Measurements from ENCODE around the gene CYP46A1.

DNA sequence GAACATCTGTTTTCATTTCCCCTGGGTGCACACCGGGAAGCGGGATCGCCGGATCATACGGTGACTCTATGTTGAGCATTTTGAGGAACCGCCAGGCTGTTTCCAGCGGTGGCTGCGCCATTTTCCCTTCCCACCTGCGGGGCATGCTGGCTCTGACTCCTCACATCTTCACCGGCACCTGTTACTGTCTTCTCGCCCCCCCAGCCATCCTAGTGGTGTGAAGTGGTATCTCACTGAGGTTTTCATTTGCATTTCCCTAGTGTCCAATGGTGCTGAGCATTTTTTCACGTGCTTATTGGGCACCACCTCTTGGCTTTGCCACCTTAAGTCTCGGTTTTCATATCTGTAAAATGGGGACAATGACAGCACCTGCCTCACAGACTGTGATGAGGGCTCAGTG, 65.0 kb downstream of the CYP46A1 start:
- TF ChIP-seq, protein P1, sequence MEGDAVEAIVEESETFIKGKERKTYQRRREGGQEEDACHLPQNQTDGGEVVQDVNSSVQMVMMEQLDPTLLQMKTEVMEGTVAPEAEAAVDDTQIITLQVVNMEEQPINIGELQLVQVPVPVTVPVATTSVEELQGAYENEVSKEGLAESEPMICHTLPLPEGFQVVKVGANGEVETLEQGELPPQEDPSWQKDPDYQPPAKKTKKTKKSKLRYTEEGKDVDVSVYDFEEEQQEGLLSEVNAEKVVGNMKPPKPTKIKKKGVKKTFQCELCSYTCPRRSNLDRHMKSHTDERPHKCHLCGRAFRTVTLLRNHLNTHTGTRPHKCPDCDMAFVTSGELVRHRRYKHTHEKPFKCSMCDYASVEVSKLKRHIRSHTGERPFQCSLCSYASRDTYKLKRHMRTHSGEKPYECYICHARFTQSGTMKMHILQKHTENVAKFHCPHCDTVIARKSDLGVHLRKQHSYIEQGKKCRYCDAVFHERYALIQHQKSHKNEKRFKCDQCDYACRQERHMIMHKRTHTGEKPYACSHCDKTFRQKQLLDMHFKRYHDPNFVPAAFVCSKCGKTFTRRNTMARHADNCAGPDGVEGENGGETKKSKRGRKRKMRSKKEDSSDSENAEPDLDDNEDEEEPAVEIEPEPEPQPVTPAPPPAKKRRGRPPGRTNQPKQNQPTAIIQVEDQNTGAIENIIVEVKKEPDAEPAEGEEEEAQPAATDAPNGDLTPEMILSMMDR (IDR thresholded peaks at IDR 0.05; ENCODE audit: low read depth, low read length, missing input control), result peak; percentile 8
- TF ChIP-seq NR2F2 (IDR thresholded peaks at IDR 0.05) (no peak), YY1 (IDR thresholded peaks at IDR 0.05) (no peak), ATF3 (IDR thresholded peaks at IDR 0.05) (no peak), ZBTB33 (IDR thresholded peaks at IDR 0.05) (no peak), JUND (IDR thresholded peaks at IDR 0.05) (no peak), REST (IDR thresholded peaks at IDR 0.05) (no peak), FOXA1 (IDR thresholded peaks at IDR 0.05) (no peak), SP1 (IDR thresholded peaks at IDR 0.05) (no peak), TAF1 (conservative IDR thresholded peaks at IDR 0.05) (no peak), GABPA (IDR thresholded peaks at IDR 0.05 in 1 of 2, conservative IDR thresholded peaks at IDR 0.05 in 1 of 2) (no peak), MAX (IDR thresholded peaks at IDR 0.05) (no peak)

Measured in liver (tissue), 3 donors.